M059J (cell line): Measurements from ENCODE around the gene TMEM203. TPM values are rescaled to one million over a fixed set of nuclear protein-coding genes. Genes with fewer than 3 reads are reported as not detected.

Source experiments
- DNase-seq: peaks from one replicate; pipeline ENCODE4 v3.0.0-alpha.2; 2012; ENCODE audit warnings: low read depth
- total RNA-seq: library from RNA; depleted of rRNA; stranded (reverse); fragments of >200 nt; shearing (Covaris generic); gene quantifications from 2 replicates; pipeline ENCODE4 v1.2.3, GENCODE V29; 2014

TMEM203 gene
- total RNA-seq, 1 experiment from 2014 or later: 68.9 TPM

DNA sequence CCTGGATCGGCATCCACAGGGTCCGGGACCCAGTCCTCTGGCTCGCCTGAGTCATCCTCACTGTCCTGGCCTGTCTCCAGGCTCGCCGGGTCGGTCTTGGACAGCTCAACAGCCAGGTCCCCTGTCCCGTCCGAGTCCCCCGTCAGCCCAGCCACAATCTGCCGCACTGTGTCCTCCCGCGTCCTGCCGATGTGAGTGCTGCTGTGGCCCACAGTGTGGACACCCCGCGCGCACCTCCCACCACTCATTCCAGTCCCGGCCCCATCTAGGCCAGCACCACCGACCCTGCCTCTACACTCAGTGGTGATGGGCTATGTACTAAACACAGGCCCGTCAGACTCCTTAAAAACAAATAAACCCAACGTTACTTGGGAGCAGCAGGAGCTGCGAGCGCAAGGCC lies 23.8 kb downstream of the TMEM203 start:
- no peak for DNase-seq

DNA sequence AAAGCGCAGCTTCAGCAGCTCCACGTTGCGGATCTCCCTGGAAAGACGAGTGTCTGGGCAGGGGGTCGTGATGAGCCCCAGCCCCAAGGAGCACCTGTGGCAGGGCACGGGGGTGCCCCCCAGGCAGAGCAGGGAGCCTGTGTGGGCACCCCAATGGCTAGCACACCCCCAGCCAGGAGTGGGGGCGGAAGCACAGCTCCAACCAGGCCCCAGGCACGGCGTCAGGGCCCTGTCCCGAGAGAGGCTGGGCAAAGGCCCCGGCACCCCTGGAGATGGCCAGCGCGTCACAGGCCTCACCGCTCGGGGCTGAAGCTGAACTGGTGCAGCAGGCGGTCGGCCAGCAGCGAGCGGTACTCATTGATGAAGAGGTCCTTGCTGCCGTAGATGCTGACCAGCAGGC lies 25.0 kb downstream of the TMEM203 start:
- DNase-seq: no peak

DNA sequence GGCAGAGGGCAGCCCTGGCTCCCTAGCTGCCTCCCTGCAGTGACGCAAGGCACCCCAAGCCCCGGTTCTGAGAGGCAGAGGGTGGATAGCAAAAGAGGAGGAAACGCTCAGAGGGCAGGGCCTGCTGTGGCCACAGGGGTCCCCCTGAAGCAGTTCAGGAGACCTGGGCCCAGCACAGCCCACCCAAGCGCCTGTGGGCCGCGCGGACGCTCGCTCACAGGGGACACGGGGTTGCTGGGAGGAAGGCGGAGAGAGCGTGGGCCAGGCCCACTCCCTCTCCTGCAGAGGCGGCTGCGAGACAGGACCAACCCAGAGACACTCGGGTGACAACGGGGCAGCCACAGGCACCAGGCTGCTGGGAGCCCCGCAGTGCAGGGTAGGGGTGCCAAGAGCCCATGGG lies 25.7 kb downstream of the TMEM203 start:
- no peak for DNase-seq

DNA sequence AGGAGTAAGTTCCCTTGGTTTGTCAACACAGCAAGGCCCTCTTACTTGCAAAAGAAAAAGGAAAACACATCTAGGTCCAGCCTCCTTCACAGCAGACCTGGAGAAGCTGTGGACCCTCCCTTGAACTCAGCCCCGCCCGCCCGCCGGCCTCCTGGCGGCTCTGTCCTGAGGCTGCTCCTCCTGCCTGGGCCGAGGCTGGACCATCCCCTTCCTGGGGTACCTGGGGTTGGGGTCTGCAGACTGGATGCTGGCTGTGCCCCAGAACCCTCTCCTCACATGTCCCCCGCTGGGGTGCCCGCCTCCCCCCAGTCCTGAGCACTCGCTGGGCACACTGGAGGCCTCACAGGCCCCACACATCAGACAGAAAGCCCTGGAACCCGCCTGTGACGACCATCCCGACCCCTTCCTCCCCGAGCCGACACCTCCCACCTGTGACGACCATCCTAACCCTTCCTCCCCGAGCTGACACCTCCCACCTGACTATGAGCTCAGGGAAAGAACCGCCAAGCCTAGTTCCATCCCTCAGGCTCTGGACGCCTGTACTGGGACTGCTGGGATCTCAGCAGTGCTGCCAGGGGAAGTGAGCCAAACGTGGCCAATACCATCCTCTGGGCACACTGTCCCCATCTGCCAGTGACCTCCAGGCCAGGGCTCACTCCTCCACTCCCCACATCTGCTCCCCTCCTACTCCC lies 26.4 kb downstream of the TMEM203 start:
- DNase-seq: no peak

DNA sequence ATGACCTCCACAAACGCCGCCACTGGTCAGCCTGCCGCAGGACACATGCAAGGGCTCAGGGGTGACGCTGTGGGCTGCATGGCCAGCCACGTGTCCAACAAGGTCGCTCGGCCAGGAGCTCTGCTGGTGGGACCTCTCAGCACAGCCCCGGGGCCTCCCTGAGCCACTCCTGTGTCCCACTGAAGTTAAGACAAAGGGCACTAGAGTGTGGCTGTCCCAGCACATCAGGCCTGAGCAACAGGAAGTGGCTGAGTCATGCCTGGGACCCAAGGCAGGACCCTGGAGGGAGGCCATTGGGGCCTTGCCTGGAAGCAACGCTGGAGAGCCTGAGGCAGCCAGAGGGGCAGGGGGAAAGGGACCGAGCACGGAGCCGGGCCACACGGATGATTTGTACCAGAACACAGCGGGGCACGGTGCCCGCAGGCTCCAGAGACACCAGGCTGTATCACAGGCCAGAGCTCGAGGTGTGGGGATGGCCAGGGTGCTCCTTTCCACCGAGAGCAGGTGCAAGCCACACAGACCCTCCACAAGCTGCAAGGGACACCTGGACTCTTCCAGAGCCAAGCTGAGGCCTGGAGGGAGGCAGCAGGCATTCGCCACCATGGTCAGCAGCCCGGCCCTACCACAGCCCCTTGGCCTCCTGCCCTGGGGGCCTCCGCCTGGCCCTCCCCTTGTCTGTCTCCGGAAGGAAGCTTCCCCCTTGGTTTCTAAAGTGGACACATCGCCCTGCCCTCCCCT lies 27.1 kb downstream of the TMEM203 start:
- peak; percentile 60 for DNase-seq

DNA sequence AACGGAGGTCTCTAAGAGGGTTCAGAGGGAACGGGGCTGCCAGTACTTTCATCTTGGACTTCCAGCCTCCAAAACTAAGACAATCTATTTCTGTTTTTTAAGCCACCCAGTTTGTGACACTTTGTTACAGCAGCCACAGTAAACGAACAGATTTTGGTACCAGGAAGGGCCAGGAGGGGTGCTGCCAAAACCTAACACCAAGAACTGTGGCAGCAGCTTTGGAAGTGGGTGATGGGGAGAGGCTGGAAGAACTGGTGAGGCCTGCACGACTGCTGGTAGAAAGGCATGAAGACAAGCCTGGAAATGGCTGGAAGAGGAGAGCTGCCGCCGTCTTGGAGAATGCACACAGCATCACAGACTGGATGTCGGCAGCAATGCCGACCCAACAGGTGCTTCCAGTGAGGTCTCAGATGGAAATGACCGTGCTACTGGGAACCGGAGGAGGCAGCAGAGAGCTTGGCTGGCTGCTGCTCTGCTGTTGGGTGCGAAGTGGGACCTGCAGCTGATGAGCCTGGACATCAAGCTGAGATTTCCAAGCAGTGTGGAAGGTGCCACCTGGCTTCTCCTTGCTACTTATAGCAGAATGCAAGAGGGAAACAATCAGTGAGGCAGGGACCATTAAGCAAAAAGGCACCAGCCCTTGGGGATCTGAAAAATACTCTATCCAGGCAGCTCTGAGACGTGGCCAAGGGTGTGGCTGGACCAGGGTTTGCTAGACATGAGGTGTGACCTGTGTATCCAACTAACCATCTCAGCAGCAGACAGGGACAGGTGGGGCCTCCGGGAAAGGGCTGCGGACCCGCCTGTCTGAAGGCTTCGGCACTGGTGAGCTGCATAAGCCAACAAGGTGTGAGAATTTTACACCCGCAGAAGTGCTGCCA lies 28.9 kb downstream of the TMEM203 start:
- peak; percentile 38 for DNase-seq

DNA sequence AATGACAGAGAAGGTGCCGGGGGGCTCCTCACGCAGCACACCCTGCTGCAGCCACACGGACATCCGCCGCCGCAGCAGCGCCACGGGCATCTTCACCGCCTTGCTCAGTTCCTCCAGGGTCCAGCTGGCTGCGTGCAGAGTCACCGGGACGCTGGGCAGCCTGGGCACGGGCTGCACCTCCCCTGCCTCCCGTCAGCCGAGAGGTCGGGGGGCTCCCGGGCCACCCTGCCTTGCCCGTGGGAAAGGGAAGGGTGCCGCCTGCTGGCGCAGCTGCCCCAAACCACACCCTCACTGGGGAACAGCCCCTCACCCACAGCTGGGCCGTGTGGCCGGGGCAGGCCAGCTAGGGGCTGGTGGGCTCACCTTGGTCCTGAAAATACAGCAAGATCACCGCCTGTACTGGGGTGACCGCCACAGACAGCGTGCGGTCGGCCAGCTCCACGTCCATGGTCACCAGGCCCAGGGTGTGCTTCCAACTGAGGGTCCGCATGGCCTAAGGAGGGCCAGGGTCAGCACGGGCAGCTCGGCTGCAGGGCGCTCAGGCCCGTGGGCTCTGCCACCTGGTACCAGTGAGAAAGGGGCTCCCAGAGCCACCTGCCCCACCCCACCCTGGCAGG lies 30.0 kb downstream of the TMEM203 start:
- DNase-seq: no peak

DNA sequence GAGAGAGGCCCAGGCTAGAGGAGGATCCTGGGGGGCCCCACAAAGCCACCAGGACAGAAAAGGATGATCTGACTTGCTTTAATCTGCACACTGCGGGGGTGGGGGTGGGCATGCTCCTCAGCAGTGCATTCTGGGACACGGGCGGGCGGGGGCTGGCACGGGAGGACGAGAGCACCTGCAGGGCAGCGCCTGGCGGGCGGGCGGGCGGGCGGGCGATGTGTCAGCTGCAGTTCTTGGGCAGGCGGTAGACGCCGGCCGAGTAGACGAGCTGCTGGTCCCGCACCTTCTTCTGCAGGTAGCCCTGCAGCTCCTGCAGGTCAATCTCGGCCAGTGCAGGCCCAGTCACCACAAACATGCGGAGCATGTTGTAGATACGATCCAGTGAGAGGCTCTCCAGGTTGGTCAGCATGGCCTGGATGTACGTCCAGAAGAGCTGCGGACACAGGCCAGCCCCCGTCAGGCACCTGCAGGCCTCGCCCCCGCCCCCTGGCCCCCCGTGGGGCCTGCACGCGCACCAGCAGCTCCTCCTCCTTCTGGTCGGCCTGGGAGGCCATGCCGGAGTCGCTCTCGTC lies 30.6 kb downstream of the TMEM203 start:
- no peak for DNase-seq

DNA sequence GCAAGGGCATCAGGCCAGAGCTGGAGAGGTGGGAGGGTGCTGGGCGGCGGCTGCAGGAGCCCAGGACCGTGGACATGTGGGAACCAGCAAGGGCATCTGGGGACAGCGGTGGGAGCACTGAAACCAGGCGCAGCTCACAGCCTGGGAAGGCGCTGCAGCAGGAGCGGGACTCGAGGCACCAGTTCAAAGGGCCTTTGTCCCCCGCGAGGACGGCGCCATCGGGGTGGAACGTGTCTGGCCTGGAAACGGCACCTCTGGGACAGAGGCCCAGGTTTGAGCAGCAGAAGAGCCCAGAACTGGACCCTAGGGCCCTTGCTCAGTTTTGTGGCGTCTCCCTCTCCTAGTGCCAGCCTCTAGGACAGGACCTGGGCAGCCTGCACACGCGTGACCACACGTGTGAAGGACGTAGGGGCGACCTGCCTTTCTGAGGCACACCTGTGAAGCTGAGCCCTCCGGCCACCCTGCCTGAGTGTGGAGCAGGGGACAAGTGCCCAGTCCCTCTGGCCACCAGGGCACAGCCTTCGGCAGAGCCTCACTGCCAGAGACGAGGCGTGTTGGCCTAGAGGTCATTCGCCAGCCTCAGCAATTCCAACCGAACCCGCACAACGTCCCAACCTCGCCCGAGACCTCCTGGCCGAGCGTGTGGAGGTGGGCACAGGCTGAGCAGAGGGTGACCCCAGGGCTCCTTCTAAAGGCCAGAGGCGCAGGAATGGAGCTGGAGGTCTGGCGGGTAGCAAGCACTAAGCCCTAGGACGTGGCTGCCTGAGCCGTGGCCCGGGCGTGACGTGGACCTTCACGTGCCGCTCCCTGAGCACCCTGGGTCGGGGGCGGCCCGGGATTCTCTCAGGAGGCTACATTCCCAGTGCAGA lies 31.4 kb downstream of the TMEM203 start:
- DNase-seq: no peak

DNA sequence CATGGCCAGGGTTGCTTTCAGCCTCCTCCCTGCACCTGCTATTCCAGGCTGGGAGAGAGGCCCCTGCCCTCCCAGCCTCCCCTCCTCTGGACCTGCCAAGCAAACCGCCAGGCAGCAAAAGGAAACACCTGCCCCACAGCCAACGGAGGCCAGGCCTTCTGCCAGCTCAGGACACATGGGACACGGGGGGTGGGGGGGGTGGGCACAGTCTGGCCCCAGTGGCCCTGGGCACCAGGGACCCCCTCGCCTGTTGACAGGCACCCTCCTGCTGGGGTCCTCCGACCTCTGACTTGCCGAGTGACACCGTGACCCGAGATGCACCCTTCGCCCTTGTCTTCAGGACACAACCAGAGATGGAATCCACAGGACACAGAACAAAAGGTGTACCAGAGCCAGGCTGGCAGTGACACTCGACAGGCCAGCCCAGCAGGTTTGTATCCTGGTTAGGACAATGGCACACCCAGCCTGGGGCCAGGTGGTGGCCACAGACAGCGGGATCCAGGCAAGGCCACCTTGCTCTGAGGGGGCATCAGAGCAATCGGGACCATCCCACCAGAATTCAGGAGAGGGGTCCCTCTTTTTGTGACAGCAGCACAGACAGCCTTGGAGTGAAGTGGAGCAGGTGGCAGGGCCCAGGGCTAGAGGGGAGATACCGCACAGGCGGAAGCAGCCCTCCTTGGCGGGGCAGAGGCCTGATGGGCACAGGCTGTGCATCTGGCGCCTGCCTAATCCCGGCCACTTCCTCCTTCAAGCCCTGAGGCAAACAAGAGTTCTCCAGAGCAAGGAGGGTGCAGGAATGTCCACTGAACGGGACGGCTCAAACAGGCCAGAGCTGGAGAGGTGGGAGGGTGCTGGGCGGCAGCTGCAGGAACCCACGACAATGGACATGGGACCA lies 32.3 kb downstream of the TMEM203 start:
- peak; percentile 50 for DNase-seq

DNA sequence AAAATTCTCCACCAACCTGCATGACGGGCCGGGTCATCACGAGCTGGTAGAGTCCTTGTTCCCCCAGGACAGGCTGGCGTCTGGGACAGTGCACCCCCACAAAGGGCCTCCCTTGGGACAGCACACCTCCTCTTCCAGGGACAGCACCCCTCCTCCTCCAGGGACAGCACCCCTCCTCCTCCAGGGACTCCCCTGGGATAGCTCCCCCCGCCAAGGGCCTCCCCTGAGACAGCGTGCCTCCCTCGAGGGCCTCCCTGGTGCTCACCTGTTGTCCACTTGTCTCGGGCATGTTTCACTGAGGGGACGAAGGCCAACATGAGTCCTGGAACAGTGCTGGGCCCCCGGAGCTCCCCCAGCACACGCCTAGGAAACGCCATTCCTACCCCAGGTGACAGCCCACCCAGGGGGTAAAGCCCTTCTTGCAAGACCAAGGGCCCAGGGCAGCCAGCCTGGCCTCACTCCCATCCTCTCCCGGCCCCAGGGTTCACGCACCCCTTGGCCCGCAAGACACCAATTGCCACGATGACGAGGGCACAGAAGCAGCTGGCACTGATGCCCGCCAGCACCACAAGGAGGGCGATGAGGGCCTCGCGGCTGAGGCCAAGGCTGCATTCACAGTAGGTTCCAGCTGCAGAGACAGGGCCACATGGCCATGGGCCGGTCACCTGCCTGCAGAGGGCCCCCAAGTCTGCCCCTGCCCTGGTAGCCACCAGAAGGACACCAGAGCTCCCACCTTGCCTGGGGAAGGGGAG lies 34.1 kb downstream of the TMEM203 start:
- no peak for DNase-seq

DNA sequence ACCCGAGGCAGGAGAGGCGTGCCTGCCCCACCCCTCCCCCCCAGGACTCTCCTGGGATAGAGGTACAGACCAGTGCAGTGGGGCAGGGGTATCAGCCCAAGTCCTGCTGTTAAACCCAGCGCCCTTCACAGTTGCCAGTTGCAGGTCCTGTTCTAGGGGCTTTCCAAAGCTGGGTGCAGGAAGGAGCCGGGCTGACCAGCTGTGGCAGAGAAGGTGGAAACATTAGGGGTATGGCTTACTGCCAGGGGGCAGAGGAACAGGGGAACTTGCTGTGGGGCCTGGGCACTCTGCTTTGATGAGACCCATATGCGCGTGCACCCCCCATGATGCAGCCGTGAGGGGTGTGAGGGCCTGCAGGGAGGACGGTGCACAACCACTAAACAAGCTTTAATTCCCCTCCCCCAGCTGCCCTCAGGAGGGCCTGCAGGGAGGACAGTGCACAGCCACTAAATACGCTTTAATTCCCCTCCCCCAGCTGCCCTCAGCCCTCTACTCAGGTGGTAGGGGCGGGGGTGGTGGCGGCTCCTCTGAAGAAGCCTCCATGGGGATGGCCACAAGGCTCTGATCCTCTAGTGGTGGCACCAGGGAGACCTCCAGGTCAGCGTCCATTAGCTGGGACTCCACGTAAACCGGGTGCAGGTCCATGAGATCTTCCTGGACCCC lies 34.8 kb downstream of the TMEM203 start:
- DNase-seq: no peak

DNA sequence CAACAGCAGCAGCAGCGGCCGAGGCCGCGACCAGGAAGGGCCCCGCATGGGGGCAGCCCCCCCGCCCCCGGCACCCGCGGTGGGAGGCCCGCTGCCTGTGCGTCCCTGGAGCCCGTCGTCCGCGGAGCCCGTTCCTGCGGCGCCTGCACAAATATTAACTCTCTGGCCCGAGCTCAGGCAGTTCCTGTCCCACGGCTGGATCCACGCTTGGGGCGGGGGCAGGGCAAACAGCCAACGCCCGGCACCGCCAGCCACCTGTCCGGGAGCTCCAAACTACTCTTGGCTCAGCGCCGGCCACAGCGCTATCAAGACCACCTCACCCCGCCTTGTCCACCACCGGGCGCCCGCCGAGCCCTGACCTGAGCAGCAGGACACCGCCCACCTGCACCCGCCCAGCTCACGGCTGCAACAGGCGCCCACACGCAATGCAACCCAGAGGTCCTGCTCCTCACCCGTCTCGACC lies 35.5 kb downstream of the TMEM203 start, which contains the start of gene LRRC26:
LRRC26 (minus strand) TSS at position 156 of the 463 bp plus-strand sequence; CDS start at position 48, 108 bp downstream.
- no peak for DNase-seq

DNA sequence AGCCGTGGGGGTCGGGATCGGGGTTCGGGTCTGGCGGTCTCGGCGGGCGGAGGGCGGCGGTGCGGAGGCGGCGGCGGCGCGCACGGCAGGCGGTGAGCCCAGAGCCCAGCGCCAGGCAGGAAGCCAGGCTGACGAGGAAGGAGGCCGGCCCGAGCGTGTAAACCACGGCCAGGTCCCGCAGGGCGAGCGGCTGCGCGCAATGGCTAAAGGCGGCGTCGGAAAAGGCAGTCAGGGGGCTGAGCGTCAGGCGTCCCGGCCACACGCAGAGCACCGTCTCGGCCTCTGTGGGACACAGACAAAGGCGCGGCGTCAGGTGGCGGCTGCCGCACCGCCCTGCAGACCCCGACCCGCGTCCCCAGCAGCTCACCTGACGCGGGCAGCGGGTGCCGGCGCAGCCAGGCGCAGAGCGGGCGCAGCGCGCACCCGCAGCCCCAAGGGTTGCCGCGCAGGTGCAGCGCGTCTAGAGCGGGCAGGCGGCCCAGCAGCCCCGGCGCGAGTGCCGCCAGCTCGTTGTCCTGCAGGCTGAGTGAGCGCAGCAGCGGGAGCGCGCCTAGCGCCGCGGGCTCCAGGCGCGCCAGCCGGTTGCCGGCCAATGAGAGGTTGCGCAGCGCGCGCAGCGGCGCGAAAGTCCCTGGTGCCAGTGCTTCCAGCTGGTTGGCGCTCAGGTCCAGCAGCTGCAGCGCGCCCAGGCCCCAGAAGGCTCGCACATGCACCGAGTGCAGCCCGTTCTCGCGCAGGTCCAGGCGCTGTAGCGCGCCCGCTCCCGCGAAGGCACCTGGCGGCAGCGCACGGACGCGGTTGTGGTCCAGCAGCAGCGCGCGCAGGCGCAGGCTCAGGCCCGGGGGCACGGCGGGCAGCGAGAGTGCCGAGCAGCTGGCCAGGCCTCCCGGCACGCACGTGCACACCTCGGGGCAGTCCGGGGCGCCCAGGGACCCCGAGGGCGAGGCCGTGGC lies 36.3 kb downstream of the TMEM203 start:
- peak; percentile 49 for DNase-seq

DNA sequence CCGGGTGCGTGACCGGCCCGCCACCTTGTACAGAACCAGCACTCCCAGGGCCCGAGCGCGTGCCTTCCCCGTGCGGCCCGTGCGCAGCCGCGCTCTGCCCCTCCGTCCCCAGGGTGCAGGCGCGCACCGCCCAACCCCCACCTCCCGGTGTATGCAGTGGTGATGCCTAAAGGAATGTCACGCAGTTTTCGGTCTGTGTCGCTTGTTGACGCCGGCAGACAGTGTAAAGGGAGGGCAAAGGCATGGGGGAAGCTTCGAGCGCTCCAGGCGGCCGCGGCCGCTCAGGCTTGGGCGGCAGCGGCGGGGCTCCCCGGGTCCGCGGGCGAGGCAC lies 36.9 kb downstream of the TMEM203 start:
- DNase-seq: no peak

DNA sequence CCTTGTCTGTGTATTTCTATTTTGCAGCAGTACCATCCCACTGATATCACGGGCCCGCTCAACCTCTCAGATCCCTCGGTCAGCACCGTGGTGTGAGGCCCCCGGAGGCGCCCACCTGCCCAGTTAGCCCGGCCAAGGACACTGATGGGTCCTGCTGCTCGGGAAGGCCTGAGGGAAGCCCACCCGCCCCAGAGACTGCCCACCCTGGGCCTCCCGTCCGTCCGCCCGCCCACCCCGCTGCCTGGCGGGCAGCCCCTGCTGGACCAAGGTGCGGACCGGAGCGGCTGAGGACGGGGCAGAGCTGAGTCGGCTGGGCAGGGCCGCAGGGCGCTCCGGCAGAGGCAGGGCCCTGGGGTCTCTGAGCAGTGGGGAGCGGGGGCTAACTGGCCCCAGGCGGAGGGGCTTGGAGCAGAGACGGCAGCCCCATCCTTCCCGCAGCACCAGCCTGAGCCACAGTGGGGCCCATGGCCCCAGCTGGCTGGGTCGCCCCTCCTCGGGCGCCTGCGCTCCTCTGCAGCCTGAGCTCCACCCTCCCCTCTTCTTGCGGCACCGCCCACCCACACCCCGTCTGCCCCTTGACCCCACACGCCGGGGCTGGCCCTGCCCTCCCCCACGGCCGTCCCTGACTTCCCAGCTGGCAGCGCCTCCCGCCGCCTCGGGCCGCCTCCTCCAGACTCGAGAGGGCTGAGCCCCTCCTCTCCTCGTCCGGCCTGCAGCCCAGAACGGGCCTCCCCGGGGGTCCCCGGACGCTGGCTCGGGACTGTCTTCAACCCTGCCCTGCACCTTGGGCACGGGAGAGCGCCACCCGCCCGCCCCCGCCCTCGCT lies 37.5 kb downstream of the TMEM203 start:
- no peak for DNase-seq
